Left cardiac atrium (tissue), 4 donors: Measurements from ENCODE around the gene PRR18. TPM values are rescaled to one million over a fixed set of nuclear protein-coding genes. Genes with fewer than 3 reads are reported as not detected.

Source experiments
- ATAC-seq, 2 donors: fragments of 200-7000 bp; cut with Tn5 transposase; one replicate each; pipeline ENCODE4 v1.9.1; 2020; ENCODE audit warnings: mild to moderate bottlenecking in 2 of 2, moderate library complexity in 2 of 2
- DNase-seq: peaks from one replicate; pipeline ENCODE4 v3.0.0-alpha.2; 2020
- intact Hi-C, 2 donors: fragments of 100-400 bp; cut with DNase I; formaldehyde crosslinking; loops; one replicate each; pipeline versions ENCODE4 v1.14.1 to v1.15.1; 2022 to 2023
- total RNA-seq, 2 donors: library from RNA; stranded (reverse); fragmentation: NEBNext Ultra II Directional; extraction: Animal tissue kit (Norgen Biotek cat#: 25700); gene quantifications; one replicate each; pipeline ENCODE4 v1.2.1, GENCODE V29; 2021
- donor health status: DM: no; HTN: yes; CAD: no.
- donor health status: DM: no; HTN: yes; CAD: no; lungs with severe emphysema.
- donor health status: DM: yes; HTN: yes; CAD: no.
- donor health status: Dilated cardiomyopathy.

The PRR18 gene
- total RNA-seq, 2 donors from 2014 or later: 0.26 to 0.65 TPM

DNA sequence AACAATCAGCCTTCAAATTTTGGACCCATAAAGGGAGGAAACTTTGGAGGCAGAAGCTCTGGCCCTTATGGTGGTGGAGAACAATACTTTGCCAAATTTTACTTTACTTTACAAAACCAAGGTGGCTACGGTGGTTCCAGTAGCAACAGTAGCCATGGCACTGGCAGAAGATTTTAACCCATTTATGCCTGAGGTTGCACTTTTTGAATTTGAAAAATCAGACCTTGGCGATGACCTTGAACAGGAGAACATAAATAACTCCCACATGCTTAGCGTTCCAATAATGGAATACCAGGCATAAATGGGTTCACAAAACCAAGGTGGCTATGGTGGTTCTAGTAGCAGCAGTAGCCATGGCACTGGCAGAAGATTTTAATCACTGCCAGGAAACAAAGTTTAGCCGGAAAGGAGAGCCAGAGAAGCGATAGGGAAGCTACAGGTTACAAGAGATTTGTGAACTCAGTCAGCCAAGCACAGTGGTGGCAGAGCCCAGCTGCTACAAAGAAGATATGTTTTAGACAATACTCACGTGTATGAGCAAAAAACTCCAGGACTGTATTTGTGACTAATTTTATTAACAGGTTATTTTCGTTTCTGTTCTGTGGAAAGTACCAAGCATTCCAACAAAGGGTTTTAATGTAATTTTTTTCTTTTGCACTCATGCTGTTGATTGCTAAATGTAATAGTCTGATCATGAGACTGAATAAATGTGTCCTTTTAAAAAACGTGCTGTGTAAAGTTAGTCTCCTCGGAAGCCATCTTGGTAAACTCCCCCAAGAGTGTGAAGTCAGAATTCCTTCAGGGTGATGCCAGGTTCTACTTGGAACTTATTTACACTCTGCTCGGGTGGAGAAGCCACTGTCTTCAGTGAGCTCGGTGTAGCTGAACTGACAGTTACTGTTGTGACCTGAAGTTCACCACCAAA, 27.4 kb upstream of the PRR18 start:
- intact Hi-C loops: no loop called here
- no peak for DNase-seq
- ATAC-seq: no peak

- ATAC-seq (no peak), DNase-seq (no peak)
- intact Hi-C loops: no loop called here
These were observed 26.7 kb upstream of the PRR18 start for GRCh38 chr6:166334878-166335277.

- ATAC-seq (peak in 1 of 2 donors; percentile 28), DNase-seq (no peak)
- intact Hi-C loops: no loop called here
These were observed 25.2 kb upstream of the PRR18 start for GRCh38 chr6:166333172-166333995.

DNA sequence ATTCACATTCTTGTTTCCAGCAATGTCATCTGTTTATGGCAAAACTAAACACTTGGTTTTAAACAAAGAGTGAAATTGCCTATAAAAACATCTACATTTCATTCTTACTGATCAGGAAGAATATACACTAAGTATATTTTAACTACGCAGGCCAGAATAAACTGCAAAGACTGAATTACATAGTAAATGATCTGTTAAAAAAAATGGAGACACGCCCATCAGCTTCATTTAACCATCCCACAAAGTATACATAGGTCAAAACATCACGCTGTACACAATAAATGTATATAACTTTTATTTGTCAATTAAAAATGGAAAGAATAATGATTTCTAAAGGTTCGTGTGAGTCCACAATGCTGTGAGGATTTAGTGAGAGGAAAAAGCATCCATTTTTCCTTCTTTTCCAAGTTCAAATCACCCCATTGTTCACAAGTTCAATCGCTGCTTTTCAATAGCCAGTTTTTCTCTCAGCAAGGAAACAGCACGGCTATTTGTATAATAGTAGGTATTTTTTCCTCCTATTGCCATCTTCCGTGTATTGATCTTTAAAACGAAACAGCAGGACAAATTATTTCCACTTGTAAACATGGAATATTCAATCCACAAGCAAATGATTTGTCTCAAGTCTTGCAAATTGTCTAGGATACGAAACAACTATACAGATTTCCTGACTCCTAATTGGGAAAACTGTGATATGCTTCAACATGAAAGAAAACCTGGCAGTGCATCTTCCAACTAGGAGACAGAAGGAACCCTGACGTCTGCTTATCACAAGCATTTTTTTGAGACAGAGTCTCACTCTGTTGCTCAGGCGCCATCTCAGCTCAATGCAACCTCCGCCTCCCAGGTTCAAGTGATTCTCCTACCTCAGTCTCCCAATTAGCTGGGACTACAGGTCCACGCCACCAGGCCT, 23.6 kb upstream of the PRR18 start:
- intact Hi-C loops: no loop called here
- no peak for DNase-seq
- ATAC-seq: no peak

DNA sequence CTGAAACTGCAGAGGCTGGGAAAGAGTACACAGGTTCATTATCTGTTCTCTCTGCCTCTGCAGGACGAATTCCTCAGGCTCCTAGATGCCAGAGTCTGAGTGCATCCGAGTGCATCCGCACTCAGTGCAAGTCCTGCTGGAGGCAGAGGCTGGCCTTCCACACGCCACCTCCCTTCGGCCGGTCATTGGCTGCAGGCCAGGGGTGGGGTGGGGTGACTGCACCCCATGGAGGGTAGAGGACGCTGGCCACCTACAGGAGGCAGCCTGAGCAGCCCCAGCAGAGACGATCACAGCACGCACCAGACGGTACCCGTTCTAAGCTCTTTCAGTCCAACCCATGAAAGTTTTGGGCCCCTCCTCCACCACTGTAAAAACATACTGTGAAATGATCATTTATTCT, 22.4 kb upstream of the PRR18 start:
- DNase-seq (peak; percentile 60), ATAC-seq (peak; percentile 76 to 79)
- intact Hi-C loops: no loop called here

DNA sequence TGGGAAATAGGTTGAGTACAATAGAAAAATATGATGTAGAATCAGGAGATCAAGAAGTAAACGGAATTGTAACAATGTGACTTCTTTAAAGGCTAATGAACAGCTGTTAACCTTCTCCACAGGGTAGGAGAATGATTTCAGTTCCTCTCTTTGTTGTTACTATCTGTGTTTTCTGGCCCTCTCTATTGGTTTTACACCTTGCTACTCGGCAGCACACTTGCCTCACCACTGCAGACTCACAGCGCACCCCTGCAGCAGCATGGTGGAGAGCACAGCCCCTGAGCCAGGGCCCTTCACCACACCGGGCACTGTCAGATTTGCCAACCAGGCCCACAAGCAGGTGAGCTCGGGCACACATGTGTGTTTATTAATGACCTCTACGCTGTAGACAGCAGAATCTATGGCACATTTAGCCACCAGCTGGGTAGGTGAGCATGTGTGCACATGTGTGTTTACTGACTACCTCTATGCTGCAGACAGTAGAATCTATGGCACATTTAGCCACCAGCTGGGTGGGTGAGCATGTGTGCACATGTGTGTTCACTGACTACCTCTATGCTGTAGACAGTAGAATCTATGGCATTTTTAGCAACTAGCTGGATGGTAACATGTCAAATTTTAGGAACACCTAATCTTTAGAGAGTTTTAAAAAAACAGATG, 17.3 kb upstream of the PRR18 start:
- ATAC-seq (no peak), DNase-seq (no peak)
- intact Hi-C loops: no loop called here

- ATAC-seq (no peak), DNase-seq (no peak)
- intact Hi-C loops: no loop called here
These were observed 15.2 kb upstream of the PRR18 start for GRCh38 chr6:166323395-166323794.

DNA sequence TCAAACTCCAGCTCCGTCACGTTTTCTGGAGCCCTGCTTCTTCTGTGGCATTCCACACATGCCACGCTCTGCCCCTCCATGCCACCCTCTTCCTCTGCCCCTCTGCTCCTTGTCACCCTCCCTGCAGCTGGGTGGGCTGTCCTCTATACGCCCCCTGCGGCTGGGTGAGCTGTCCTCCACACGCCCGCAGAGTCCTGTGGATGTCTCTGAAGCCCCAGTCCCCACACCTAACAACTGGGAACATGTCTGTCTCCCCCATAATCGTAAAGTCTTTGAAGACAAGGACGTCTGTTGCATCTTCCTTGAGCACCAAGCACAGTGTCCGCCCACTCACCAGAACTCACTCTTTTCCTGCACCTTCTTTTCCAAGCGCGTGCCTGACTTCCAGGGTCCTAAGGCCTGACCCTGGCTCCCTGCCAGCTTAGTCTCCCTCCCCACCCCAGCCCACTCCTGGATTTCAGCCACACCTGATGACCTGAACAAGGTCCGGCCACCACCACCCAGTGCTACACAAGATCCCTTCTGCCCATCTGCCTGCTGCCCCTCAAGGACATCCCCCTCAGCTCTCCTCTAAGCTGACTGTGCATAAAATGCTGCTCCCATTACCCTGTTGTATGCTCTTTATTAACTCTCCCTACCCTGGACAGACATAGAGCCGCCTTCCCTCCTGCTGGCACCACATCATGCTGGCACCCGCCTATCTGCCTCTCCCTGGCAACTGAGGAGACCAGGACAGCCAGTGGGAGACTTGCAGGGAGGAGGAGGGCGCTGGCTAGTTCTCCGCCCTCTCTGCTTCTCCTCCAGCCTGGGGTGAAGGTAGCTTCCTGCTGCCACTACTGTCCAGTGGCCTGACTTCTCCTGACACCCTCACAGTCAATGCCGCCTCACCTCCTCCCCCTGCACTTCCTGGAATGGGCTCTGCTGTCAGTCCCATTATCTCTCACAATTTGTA, 10.7 kb upstream of the PRR18 start:
- no peak for DNase-seq
- intact Hi-C loops: no loop called here

DNA sequence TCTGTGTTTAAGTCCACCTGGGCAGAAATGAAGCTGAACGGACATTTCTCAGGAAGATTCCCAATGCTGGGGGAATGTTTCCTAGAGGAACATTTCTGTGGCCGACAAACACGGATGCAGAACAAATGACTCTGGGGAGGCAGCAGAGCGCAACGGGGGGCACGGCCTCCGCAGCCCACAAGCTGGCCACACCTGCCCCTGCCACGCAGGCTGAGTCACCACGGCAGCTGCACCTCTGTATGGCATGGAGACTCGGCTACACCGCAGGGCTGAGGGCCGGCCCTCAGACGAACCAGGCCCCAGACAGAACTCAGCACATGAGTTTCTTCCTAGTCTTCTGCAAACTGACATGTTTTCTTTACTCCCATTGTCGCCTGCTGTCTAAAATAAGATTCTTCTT, 10.0 kb upstream of the PRR18 start:
- intact Hi-C loops: no loop called here
- peak in 1 of 2 donors; percentile 38 for ATAC-seq

More for the DNA sequence above, 10.7 kb upstream of the PRR18 start:
- ATAC-seq: peak; percentile 94 to 95

DNA sequence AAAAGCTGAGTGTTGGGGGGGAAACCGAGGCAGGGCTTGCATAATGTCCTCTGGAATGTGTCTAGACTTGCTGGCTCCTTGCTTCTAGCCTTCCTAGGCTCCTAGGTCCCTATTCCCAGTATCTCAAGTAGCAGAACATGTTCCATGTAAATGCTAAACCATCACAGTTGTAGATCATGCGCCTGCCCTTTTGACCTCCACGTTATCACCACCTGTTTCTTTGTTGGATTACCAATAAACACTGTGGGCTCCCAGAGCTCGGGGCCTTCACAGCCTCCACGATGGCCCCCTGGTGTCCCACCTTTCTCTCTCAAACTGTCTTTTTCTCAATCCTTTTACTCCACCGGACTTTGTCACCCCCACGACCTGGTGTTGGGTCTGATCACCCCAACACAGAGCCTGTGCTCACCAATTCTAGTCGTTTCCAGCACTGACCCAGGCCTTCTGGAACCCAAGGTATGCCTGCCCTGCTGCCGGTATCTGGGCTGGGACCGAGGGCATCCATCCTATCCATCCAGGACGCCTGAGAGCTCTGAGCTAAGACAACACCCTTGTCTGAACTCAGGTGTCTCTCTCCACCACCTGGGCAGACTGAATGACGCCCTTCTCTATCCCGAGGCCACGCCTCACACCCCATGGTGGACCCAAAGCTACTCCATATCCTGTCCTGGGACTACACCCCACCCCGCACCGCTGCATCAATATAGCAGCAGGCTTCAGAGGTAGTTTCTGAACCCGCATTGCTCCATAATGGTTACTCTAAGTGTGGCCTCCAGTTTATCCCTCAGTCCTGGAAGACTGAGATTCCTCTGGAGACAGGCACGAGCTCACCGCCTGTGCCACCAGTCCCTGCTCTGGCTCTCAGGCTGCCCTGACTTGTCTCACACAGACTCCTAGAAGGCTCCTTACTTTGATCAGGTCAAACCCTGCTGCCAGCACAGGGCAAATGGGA, 9.3 kb upstream of the PRR18 start:
- DNase-seq (no peak), ATAC-seq (no peak)
- intact Hi-C loops: no loop called here

More for the DNA sequence above, 10.0 kb upstream of the PRR18 start:
- DNase-seq: no peak

- no peak for ATAC-seq
- DNase-seq: no peak
- intact Hi-C loops: no loop called here
These were observed 7.2 kb upstream of the PRR18 start for GRCh38 chr6:166315436-166315835.

GRCh38 chr6:166314454-166314853, 6.3 kb upstream of the PRR18 start:
- DNase-seq: no peak
- no peak for ATAC-seq
- intact Hi-C loops: loop anchor here in 1 of 2 donors (5.0 kb wide), 1 partner anchor 83 kb away; no protein-coding TSS in a partner anchor

- ATAC-seq (peak; percentile 68 to 74), DNase-seq (no peak)
- intact Hi-C loops: loop anchor here in 1 of 2 donors (5.0 kb wide), 1 partner anchor 84 kb away; no protein-coding TSS in a partner anchor
These were observed 5.3 kb upstream of the PRR18 start for GRCh38 chr6:166313255-166314070.

DNA sequence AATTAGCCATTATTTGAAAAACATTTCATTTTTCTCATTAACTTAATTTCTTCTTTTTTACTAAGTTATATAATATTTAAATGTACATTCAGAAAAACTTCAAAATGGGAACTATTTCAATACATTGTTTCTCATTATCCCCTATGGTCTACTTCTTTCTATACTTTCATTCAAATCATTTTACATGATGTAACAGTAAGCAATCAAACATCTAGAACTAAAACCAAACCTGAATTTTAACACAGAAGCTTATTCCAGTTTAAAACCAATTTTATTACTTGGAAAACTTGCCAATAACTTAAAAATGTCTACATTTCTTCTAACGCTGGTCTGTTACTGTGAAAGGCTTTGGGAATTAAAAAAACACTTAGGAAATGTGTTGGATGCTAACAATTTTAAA, 4.6 kb upstream of the PRR18 start:
- ATAC-seq: no peak
- intact Hi-C loops: loop anchor here in 1 of 2 donors (5.0 kb wide), 1 partner anchor 84 kb away; no protein-coding TSS in a partner anchor
- DNase-seq: no peak

DNA sequence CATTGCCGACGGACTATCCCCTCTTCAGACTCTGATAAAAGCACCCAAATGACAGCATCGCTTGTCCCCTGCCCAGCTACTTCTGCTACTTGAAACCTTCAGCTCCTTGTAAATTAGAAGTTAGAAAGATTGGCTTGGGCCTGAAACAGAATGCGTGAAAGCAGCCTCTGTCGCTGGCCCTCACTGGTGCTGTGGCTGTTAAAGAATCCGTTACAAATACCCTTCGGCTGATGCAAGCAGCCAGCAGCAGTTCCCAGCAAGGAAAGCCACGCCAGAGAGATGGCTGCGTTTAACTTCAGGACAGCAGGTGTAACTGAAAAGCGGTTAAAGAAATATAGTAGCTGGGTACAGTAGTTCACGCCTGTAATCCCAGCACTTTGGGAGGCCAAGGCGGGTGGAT, 2.4 kb upstream of the PRR18 start:
- no peak for ATAC-seq
- intact Hi-C loops: loop anchor here in 1 of 2 donors (5.0 kb wide), 1 partner anchor 87 kb away; no protein-coding TSS in a partner anchor
- DNase-seq: no peak
